HG02678 (cell line): Measurements from ENCODE around the gene UFSP1.
A peak's percentile ranks its signal among the peaks of the same experiment; 100 is the strongest.

Source experiments
- ATAC-seq: cut with Tn5 transposase; IDR thresholded peaks from one replicate; pipeline ENCODE4 v1.9.1; 2021; ENCODE audit warnings: mild to moderate bottlenecking, moderate library complexity; ENCODE audit not compliant: unreplicated experiment

UFSP1 gene

GRCh38 chr7:100882785-100883526 is 6.6 kb downstream of the UFSP1 start:
- no peak for ATAC-seq

GRCh38 chr7:100882201-100882600 is 7.3 kb downstream of the UFSP1 start:
- no peak for ATAC-seq

DNA sequence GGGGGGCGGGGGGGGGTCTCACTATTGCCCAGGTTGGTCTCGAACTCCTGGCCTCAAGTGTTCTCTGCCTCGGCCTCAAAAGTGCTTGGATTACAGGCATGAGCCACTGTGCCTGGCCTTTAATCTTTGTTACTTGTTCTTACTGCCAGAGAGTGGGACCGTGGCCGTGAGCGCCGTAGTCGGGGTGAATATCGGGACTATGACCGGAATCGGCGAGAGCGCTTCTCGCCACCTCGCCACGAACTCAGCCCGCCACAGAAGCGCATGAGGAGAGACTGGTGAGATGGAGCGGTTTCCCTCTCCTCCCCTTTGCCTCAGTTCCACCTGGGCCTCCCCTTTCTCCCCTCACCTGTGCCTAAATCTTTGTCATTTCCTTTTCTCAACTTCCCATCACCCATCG is 8.4 kb downstream of the UFSP1 start:
- ATAC-seq: no peak

DNA sequence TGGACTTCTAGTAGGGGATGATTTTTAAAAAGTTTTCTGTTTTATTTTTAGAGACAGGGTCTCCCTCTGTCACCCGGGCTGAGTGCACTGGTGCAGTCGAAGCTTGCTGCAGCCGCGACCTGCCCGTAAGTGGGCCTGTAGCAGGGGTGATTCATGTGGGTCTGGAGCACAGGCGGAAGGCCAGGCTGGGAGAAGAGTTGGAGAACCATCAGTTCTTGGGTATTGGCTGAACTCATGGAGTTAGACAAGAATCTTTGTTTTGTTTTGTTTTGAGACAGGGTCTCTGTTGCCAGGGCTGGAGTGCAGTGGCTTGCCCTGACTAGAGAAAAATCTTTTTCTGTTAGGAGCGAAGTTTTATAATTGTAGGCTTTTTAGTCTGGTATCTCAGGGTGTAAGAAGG is 8.9 kb downstream of the UFSP1 start:
- ATAC-seq: no peak

GRCh38 chr7:100879685-100880261 is 9.7 kb downstream of the UFSP1 start:
- no peak for ATAC-seq

GRCh38 chr7:100878685-100879084 is 10.8 kb downstream of the UFSP1 start:
- no peak for ATAC-seq

- ATAC-seq: no peak
Measured at GRCh38 chr7:100878013-100878412, 11.5 kb downstream of the UFSP1 start.

GRCh38 chr7:100875356-100875751 is 14.2 kb downstream of the UFSP1 start:
- peak; percentile 25 for ATAC-seq

DNA sequence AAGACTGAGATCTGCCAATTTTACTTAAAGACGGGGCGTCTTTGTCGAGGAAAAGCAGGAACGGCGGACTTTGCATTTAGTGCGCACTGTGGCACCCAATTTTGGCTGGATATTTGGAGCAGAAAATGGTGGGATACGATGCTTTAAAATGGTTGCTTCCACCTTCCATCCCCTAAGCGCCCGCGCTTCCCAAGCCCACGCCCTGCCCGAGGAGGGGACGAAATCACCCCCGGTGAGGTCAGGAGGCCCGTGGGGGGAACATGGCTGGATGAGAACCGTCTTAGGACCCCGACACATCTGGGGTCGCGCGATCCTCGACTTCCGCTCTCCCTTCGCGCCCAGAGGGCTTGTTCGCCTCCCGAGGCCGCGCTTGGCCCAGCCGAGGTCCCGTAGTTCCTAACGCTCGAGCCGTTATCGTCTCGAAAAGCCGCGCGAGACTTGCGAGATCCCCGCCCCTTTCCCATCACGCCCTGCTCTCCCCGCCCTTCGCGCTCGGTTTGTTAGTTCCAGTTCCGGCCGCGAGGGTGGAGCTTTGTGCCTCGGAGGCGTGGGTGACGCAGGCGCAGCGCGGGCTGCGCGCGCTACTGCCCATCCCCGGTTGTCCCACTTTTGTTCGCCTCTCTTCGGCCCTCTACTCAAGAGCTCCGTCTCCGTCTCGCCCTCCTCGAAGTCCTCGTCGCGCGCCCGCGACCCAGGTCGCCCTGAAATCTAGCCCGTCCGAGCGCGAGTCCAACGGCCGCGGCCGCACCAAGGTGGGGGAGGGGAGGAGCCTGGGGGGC is 14.7 kb downstream of the UFSP1 start, which contains the start of gene SRRT:
TSS of gene SRRT (plus strand) at position 527 of the 779 bp plus-strand sequence. CDS start 488 bp downstream, outside the sequence.
- ATAC-seq: peak; percentile 94

DNA sequence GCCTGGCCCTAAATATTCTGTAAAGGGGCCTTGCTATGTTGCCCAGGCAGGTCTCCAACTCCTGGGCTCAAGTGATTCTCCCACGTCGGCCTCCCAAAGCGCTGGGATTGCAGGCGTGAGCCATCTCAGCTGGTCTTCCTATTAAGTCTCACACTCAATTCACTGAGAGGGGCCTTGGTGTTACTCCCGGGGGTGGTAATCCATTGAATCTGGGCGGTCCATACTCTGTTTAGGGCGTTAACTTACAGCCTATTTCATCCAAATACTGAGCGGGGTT is 15.3 kb downstream of the UFSP1 start:
- no peak for ATAC-seq

DNA sequence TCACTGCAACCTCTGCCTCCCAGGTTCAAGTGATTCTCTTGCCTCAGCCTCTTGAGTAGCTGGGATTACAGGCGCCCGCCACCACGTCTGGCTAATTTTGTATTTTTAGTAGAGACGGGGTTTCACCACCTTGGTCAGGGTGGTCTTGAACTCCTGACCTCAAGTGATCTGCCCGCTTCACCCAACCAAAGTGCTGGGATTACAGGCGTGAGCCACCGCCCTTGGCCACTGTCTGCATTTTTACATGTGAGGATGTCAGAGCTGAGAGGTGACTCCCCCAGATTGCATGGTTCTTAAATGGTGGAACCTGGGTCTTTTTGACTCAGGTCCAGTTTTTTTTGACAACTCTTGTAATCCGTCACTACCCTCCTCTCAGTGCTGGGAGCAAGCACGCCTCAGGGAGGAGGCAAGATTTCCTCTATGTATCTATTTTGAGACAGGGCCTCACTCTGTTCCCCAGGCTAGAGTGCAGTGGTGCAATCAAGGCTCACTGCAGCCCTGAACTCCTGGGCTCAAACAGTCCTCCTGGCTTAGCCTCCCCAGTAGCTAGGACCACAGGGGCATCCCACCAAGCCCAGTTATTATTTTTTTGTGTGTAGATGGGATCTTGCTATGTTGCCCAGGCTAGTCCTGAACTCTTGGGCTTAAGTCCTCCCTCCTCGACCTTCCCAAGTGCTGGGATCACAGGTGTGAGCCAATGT is 15.8 kb downstream of the UFSP1 start:
- ATAC-seq: no peak

DNA sequence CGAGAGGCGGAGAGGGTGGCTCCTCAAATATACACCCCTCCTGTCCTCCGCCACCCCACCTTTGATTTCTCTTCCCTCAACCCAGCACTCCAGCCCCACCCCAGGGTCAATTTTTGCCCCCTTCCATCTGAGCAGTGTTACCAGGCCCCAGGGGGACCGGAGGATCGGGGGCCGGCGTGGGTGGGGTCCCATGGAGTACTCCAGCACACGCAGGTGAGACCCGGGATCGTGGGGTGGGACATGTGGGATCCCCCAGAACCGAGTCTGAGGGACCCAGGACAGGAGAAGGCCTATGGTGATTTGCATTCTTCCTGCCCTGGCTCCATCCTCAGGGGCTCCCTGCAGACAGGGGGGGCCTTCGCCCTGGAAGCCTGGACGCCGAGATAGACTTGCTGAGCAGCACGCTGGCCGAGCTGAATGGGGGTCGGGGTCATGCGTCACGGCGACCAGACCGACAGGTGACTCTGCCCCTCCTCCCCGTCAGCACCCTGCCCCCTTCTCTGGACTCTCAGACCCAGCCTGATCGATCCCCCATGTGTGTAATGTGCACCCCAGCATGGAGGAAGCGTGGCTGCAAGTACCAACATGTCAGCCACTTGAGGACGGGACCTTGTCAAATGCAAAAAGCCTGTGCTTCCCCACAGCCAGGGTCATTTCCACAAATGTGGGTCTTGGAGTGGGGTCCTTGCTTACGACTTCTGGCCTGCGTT is 21.6 kb downstream of the UFSP1 start:
- ATAC-seq: no peak

DNA sequence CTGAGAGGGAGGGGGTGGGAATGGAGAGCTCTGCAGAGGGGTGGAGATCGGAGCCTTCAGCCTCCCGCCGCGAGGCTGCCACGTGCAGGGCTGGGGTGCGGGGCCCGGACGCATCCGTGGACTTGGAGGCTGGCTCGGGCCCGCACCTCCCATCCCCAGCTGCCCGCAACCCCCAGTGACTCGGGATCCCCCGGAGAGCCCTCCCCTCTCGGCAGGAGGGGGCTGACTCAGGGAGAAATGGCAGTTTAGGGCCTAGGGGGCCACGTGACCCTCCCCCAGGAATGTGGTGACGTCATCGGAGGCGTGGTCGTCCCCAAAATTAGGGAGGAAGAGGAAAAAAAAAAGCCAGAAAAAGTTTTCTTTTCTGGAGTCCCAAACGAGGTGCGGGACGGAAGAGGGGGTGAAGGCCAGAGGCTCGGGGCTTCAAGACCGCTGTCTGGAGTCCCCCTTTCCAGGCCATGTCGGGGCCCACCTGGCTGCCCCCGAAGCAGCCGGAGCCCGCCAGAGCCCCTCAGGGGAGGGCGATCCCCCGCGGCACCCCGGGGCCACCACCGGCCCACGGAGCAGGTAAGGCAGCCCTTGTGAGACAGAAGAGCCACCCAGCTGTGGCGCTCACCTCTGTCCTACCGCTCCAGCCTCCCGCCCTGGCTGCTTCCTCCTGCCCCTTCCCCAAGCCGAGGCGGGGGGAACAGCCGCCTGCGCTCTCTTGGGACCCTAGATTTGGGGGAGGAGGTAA is 22.3 kb downstream of the UFSP1 start, which contains the start of gene TRIP6:
TSS of gene TRIP6 (plus strand) at position 348 of the 736 bp plus-strand sequence. CDS start at position 459, 111 bp downstream.
- peak; percentile 43 for ATAC-seq

GRCh38 chr7:100866729-100867039 is 22.8 kb downstream of the UFSP1 start:
- no peak for ATAC-seq

DNA sequence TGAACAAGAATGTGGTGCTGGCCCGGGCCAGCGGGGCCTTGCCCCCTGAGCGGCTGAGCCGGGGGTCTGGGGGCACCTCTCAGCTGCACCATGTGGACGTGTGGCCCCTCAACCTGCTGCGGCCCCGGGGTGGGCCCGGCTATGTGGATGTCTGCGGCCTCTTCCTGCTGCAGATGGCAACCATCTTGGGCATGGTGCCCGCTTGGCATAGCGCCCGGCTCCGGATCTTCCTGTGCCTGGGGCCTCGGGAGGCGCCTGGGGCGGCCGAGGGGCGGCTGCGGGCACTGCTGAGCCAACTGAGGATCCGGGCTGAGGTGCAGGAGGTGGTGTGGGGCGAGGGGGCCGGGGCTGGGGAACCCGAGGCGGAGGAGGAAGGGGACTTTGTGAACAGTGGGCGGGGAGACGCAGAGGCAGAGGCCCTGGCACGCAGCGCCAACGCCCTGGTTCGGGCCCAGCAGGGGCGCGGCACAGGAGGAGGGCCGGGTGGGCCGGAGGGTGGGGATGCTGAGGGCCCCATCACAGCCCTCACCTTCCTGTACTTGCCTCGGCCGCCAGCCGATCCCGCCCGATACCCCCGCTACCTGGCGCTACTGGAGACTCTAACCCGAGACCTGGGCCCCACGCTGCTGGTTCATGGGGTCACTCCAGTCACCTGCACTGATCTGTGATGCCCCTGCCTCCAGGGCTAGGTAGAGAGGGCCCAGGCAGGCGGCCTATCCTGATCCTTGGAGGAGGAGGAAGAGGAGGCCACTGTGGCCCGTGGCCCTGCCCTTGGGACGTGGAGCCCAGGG is 23.4 kb downstream of the UFSP1 start:
- ATAC-seq: no peak

DNA sequence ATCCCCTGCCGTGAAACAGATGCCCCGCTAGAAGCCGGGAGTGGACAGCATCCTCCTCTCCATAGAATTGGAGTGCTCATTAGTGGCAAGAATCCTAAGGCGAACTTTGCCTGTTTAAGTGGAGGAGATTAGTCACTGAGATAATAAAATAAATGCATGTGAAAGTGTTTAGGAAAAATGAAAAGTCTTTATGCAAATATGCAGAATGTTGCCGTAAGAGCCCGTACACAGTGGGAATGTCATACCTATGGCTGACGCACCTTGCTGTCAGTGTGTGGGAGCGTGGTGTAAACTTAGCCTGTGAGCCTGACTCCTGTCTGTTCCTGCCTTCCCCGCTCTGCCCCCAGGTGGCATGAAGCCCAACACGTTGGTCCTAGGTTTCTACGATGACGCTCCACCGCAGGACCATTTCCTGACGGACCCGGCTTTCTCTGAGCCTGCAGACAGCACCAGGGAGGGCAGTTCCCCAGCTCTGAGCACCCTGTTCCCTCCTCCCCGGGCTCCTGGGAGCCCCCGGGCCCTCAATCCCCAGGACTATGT is 24.1 kb downstream of the UFSP1 start:
- no peak for ATAC-seq

- ATAC-seq: no peak
Measured at GRCh38 chr7:100864263-100864845, 25.2 kb downstream of the UFSP1 start.

DNA sequence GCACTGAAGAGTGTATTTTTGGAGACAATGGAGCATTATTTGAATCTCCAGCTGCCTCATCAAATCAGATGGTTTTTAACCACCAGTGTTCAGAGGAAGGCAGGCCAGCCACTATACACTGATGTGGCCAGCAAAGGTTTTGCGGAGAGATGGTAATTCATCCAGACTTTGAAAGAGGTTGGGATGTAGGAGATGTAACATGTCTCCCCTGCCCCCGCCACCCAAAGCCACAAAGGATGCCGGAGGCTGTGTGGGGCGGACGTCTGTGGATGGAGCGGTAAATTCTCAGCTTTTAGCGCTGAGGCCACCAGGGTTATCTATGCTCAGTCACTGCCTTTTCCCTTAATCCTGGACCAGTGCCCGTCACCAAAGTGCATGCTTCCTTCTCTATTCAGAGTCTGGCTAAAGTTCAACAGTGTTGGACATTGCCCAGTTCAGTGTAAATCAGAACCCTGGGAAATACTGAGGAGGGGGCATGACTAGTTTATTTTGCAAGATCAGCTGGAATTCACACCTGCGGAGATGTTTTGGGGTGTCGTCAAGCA is 26.0 kb downstream of the UFSP1 start:
- ATAC-seq: no peak

- no peak for ATAC-seq
Measured at GRCh38 chr7:100861616-100861985, 27.9 kb downstream of the UFSP1 start.
